Measurements from ENCODE around the gene CFAP46.

GRCh38 chr10:132875435-132875834 lies 66.9 kb downstream of the CFAP46 start:
- TF ChIP-seq CTCF (IDR thresholded peaks at IDR 0.05; ENCODE audit: poor library complexity) = no peak
- no peak for TF ChIP-seq EZH2 (IDR thresholded peaks at IDR 0.05; ENCODE audit: borderline replicate concordance)

Data from hepatocyte (in vitro differentiated cells).